Choroid plexus epithelial cell (primary cell): ENCODE measurements around the gene DHX29.
A peak's percentile ranks its signal among the peaks of the same experiment; 100 is the strongest.

Experiments
- DNase-seq: peaks from one replicate; pipeline ENCODE4 v3.0.0-alpha.2; 2010; ENCODE audit warnings: low read depth
- H3K4me3 ChIP-seq: 2 replicates; pipeline ENCODE4 v1.5.1; 2011; ENCODE audit warnings: low read depth, mild to moderate bottlenecking, control low read depth, low read length, moderate library complexity
- TF ChIP-seq, protein P1 (sequence below): conservative IDR thresholded peaks from 2 replicates; pipeline ENCODE4 v1.5.1; 2011; ENCODE audit warnings: low read depth, mild to moderate bottlenecking, control low read depth, inconsistent platforms, low read length, moderate library complexity

The DHX29 gene

DNA sequence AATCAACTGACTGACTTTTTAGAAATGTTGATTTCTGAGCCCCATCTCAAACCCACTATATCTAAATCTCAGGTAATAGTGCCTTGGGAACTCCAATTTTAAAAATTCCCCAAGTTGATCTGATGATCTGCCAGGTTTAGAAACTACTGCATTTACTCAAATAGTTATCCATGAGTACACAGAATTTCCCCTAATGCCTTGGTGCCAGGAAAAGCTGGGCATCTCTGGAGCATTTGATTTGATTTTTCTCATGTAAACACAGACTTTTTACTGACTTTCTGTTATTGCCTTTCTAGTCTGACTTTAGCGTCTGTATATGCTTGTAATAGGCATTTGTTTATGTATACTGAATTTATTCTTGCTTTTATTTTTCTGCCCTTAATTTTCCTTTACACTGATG lies 36.1 kb upstream of the DHX29 start:
- no peak for DNase-seq
- TF ChIP-seq, protein P1, sequence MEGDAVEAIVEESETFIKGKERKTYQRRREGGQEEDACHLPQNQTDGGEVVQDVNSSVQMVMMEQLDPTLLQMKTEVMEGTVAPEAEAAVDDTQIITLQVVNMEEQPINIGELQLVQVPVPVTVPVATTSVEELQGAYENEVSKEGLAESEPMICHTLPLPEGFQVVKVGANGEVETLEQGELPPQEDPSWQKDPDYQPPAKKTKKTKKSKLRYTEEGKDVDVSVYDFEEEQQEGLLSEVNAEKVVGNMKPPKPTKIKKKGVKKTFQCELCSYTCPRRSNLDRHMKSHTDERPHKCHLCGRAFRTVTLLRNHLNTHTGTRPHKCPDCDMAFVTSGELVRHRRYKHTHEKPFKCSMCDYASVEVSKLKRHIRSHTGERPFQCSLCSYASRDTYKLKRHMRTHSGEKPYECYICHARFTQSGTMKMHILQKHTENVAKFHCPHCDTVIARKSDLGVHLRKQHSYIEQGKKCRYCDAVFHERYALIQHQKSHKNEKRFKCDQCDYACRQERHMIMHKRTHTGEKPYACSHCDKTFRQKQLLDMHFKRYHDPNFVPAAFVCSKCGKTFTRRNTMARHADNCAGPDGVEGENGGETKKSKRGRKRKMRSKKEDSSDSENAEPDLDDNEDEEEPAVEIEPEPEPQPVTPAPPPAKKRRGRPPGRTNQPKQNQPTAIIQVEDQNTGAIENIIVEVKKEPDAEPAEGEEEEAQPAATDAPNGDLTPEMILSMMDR, result no peak
- no peak overlapping the region for H3K4me3 ChIP-seq

DNA sequence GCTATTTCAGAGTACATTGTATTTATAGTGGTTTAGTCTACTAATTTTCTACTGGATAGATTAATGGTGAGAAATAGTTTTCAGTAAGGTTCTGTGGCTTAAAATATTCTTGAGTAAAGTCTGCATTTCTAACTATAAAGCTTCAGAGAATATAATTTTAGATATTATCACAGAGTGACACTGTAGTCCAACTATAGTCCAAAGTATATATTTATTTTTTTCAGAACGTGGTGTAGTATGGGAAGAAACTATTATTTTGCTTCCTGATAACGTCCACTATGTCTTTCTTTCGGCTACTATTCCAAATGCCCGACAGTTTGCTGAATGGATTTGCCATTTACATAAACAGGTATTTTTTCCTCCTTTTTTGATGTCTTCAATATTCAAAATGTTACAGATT lies 35.6 kb upstream of the DHX29 start:
- H3K4me3 ChIP-seq, result no peak overlapping the region
- TF ChIP-seq, protein P1, result no peak
- no peak for DNase-seq

DNA sequence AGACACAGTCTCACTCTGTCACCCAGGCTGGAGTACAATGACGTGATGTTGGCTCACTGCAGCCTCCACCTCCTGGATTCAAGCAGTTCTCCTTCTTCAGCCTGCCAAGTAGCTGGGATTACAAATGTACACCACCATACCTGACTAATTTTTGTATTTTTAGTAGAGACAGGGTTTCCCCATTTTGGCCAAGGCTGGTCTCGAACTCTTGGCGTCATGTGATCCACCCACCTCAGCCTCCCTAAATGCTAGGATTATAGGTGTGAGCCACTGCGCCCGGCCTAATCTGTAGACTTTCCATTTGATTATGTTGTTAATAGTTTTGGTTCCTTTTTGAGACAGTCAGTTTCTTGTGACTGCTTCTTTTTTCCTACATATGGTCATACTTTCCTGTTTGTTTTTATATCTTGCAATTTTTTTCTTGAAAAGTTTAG lies 31.3 kb upstream of the DHX29 start:
- TF ChIP-seq, protein P1, result no peak
- no peak overlapping the region for H3K4me3 ChIP-seq
- no peak for DNase-seq

DNA sequence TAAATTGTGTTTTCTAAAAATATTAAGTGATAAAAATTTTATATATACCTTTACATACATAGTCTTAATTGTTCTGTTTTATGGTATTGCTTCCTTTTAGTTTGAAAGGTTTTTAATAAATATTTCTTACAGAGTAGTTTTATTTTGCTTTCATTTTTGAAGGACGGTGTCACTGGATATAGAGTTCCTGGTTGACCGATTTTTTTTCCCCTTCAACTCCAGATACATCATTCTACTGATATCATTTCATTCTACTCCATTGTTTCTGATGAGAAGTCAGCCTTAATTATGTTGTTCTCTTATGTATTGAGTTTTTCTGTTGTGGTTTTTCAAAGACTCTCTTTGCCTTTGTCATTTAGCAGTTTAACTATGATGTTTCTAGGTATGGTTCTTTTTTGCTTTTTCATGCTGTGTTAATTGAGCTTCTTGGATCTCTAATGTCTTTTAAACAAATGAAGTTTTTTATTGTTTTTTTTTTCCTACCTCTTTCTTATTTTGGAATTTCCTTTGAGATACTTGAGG lies 30.7 kb upstream of the DHX29 start:
- peak; percentile 20 for DNase-seq
- TF ChIP-seq, protein P1, result no peak

DNA sequence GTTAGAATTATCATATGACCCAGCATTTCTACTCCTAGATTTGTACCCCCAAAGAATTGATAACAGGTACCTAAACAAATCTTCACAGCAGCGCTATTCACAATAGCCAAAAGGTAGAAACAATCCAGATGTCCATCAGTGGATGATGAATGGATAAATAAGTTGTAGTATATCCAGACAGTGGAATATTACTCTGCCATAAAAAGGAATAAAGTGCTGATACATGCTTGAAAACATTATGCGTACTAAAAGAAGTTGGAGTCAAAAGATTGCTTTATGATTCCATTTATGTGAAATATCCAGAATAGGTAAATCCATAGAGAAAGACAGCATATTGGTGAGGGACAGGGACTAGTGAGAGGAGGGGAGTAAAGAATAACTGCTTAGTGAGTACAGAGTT lies 26.3 kb upstream of the DHX29 start:
- TF ChIP-seq, protein P1, result no peak
- DNase-seq, result no peak
- no peak overlapping the region for H3K4me3 ChIP-seq

More for the DNA sequence above, 30.7 kb upstream of the DHX29 start:
- H3K4me3 ChIP-seq, result no peak overlapping the region

DNA sequence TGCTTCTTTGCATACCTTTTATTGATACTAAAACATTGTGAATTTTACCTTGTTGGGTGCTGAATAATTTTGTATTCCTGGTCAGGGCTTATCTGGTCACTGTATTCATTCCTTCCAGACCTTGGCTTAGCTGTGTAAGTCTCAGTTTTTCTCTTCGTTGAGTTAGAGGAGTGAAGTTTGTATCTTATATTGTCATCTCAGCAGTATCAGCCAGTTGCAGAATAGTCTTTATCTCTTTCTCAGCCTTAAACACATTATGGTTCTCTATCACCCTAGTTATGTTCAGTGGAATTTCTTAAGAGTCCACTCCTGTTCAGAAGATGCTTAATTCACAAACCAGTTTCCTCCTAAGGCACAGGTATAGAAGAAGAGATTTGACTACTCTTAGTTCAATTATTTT lies 25.5 kb upstream of the DHX29 start:
- TF ChIP-seq, protein P1, result no peak
- no peak for DNase-seq
- no peak overlapping the region for H3K4me3 ChIP-seq

DNA sequence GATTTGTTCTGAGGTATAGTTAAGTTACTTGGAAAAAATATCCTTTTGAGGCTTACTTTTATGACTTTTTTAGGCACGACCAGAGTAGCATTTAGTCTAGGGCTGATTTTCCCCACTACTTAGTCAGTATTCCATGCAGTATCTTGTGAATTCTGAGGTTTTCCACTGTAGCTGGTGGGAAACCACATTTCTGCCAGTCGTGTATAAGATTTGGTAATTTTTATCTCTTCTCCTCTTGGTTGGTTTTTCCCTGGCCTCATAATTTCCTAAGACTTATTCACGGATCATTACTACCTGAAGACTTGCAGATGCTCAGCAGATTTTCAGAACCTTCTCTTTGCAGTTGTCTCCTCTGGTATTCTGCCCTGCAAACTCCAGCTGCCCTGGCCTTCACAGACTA lies 23.8 kb upstream of the DHX29 start:
- TF ChIP-seq, protein P1, result no peak
- DNase-seq, result no peak
- H3K4me3 ChIP-seq, result no peak overlapping the region
